ENCODE data around the gene ASPA.

- TF ChIP-seq EZH2 (IDR thresholded peaks at IDR 0.05; ENCODE audit: insufficient read depth, poor library complexity, severe bottlenecking) (no peak), EZH2phosphoT487 (IDR thresholded peaks at IDR 0.05; ENCODE audit: insufficient read depth, low read depth) (no peak)
These were observed 68.6 kb downstream of the ASPA start for GRCh38 chr17:3544365-3544764.
